Measurements from ENCODE around the gene TRIM40. TPM values are rescaled to one million over a fixed set of nuclear protein-coding genes. Genes with fewer than 3 reads are reported as not detected.
"Not testable (repeated sequence)": the region's sequence is repeated elsewhere in the genome, so short reads cannot be mapped to it uniquely, and the experiment has no call there.

TRIM40 gene
- total RNA-seq, 2 experiments from 2014 or later = not detected

- Mint-ChIP-seq H3K27ac (no peak overlapping the region), H3K9me3 (no peaks in the 10 kb centered on the region), H3K27me3 (peaks cover 66% of the 10 kb centered on the region), H3K4me3 (peak overlapping the region; percentile 89), H3K4me1 (peaks cover 38% of the 10 kb centered on the region), H3K36me3 (no peaks in the 10 kb centered on the region)
- POLR2A ChIA-PET = interaction anchor here (1.0 to 1.7 kb wide), 5 partner anchors 24 to 42 kb away, joined by 3 to 7 read pairs (median 3); partner anchors contain the start of gene POLR1H
- ATAC-seq (ENCODE audit: low read depth) (peak; percentile 2), DNase-seq (peak; percentile 38)
Measured at GRCh38 chr6:30102414-30102969, 33.4 kb upstream of the TRIM40 start.

DNA sequence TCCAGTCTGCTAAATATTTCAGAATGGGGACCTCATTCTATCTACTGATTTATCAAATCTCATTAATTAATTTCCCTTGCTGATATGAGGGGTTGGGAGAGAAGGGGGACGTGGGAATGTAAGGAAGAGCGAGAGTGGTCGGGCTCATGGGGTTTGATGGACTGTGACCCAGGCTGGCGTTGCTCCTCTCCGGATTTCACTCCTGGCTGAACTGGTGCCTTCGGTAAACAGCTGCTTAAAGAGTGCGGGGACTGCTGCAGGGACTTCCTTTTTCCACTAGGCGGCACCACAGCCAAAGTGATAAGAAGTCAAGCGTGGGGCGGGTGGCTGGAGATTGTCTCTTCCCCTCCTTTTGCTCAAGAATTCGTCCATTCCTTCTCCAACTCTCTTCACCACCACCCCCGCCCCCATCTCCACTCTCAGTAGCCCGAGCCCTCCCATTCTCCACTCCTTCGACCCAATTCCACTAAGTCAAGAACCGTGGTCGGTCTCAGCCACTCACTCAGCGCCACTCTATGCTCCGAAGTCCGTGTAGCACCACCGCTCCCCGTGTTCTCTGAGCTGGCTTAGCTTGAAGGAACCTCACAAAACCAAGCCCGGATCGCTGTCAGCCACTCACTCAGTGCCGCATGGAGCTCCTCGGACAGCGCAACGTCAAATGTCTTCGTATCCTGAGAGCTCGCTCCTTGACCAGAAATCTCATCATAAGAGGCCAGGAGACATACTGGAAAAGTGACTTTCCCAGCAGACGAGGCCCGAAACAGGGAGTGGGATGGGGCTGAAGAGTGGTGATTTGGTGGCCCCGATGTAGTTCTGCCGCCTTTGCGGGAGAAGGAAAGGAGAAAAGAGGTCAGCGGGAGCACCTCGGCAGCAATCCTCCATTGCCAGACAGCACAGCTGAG lies 32.7 kb upstream of the TRIM40 start:
- ATAC-seq (ENCODE audit: low read depth) = peak; percentile 84
- Mint-ChIP-seq H3K27me3 (peaks cover 67% of the 10 kb centered on the region), H3K9me3 (no peaks in the 10 kb centered on the region), H3K27ac (no peak overlapping the region), H3K36me3 (no peaks in the 10 kb centered on the region), H3K4me3 (peak overlapping the region; percentile 89), H3K4me1 (peaks cover 36% of the 10 kb centered on the region)
- peak; percentile 78 for DNase-seq
- POLR2A ChIA-PET = interaction anchor here (0.6 to 1.4 kb wide), 8 partner anchors 24 to 1181 kb away, joined by 3 to 5 read pairs (median 3); partner anchors contain the start of genes POLR1H and PPP1R11

DNA sequence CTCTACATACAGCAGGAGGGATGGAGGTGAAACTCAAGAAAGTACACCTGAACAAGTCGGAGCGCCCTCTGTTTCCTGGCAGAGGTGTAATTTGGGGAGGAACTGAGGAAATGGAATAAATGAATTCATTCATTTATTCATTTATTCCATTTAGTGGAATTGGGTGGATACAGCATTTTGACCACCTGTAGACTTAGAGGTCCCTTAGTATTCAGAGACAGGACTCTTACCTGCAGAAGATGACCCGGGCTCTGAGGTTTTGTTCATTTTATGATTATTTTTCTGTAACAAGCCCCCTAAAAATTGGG lies 32.1 kb upstream of the TRIM40 start:
- no peak for ATAC-seq (ENCODE audit: low read depth)
- POLR2A ChIA-PET = interaction anchor here (0.6 to 1.4 kb wide), 4 partner anchors 27 to 1182 kb away, joined by 3 to 5 read pairs (median 4); partner anchors contain the start of gene POLR1H
- Mint-ChIP-seq H3K27ac (no peak overlapping the region), H3K9me3 (no peaks in the 10 kb centered on the region), H3K36me3 (no peaks in the 10 kb centered on the region), H3K4me1 (peaks cover 37% of the 10 kb centered on the region), H3K4me3 (peak overlapping the region; percentile 89), H3K27me3 (peaks cover 66% of the 10 kb centered on the region)
- no peak for DNase-seq

- Mint-ChIP-seq H3K4me1 (peaks cover 39% of the 10 kb centered on the region), H3K9me3 (no peaks in the 10 kb centered on the region), H3K4me3 (no peak overlapping the region), H3K27me3 (peaks cover 62% of the 10 kb centered on the region), H3K36me3 (no peaks in the 10 kb centered on the region), H3K27ac (no peak overlapping the region)
- ATAC-seq (ENCODE audit: low read depth) (no peak), DNase-seq (no peak)
- POLR2A ChIA-PET = no interaction called here
Measured at GRCh38 chr6:30104661-30105060, 31.3 kb upstream of the TRIM40 start.

DNA sequence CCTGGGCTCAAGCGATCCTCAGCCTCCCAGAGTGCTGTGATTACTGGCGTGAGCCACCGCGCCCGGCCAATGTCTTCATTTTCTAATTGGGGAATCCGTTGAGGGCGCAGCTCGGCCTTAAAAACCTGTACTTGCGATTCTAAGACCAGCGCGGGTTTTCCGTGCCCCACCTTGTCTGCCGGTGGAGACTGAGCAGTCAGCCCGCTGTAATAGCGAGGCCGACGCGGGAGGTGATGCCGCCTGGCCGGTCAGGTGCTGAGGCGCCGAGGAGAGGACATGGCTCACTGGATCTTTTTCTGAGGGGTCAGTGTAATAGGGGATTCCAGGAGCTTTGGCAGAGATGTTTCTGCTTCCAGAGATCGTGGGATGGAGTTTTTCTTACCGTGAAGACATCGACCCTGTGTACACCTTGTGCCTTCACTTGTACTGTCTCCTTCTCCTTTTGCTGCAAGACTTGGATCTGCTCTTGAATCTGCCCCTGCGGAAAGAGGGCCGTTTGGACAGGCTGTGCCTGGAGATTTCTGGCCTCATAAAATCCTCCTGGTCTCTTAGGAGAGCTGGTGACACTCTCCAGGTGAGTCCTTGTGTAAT lies 24.6 kb upstream of the TRIM40 start:
- Mint-ChIP-seq H3K9me3 (no peaks in the 10 kb centered on the region), H3K4me1 (peaks cover 15% of the 10 kb centered on the region), H3K27me3 (peaks cover 64% of the 10 kb centered on the region), H3K36me3 (peaks cover 1% of the 10 kb centered on the region), H3K27ac (no peak overlapping the region), H3K4me3 (no peak overlapping the region)
- DNase-seq = no peak
- POLR2A ChIA-PET = no interaction called here
- ATAC-seq (ENCODE audit: low read depth) = no peak

DNA sequence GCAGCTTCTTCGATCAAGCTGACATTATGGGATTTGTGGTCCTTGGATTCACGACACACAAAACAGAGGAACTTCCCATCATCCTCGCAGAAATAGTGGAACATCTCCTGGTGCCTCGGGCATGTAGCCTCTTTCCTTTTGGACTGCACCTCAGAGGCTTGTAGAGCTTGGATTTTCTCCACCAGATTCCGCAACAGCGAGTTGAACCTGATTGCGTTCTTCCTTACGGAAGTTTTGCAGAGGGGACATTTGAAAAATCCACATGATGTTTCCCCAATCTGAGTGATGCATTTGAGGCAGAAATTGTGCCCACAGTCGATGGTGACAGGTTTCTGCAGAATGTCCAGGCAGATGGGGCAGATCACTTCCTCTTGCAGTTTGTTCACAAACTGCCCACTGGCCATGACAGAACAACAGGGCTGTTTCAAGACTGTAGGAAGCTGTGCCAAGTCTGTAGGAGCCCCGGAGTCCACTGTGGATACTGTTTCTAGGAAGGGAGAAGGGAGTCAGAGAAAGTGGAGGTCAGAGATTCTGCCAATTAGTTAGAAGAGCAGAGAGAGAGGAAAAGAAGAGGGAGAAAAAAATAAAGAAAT lies 23.4 kb upstream of the TRIM40 start:
- no peak for DNase-seq
- ATAC-seq (ENCODE audit: low read depth) = no peak
- Mint-ChIP-seq H3K4me1 (peaks cover 15% of the 10 kb centered on the region), H3K4me3 (no peak overlapping the region), H3K27ac (no peak overlapping the region), H3K27me3 (peaks cover 59% of the 10 kb centered on the region), H3K36me3 (peaks cover 1% of the 10 kb centered on the region), H3K9me3 (no peaks in the 10 kb centered on the region)
- POLR2A ChIA-PET = no interaction called here

DNA sequence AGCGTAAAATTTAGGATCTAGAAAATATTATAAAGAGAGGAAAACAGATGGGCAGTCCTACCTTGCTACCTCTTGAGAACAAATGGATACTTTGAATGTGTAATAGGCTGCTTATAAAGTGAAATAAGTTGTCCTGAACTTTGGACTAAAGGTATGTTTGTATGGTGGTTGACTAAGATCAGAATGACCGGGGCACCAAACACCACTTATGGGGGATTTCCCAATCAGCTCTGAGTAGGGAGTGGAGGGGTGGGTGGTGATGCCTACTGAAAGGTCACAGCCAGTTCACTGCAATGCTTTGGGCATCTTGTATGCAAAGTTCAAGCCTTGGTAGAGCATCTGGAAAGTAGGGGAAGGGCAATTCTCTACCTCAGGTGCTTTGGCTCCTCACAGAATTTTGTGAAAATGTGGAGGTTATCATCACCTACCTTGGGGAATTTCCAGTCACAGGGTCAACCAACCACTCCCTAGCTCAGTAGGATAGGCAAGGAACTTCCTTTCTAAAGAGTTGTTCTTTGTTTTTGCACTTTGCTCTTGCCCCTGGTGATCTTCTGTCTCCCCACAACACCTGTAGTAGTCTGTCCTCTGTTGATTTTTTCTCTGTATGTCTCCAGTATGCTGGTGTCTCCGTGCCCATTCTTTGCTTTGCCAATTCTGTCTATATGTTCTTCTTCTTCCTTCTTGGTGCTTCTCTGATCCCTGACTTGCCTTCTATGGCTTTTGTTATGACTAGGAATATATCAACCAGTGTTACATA lies 22.8 kb upstream of the TRIM40 start, which contains the start of gene TRIM31:
TSS of gene TRIM31 (minus strand) at position 88 of the 757 bp plus-strand sequence. CDS start 285 bp downstream, outside the sequence.
- H3K36me3 Mint-ChIP-seq = peaks cover 1% of the 10 kb centered on the region
- no peak within 1 kb of the TSS for H3K27ac Mint-ChIP-seq
- peaks cover 10% of the 10 kb centered on the region for H3K4me1 Mint-ChIP-seq
- DNase-seq (no peak), ATAC-seq (ENCODE audit: low read depth) (no peak)
- H3K4me3 Mint-ChIP-seq = no peak within 1 kb of the TSS
- H3K27me3 Mint-ChIP-seq = peaks cover 56% of the 10 kb centered on the region
- H3K9me3 Mint-ChIP-seq = no peaks in the 10 kb centered on the region
- POLR2A ChIA-PET = no interaction called here

GRCh38 chr6:30113841-30114240 lies 22.1 kb upstream of the TRIM40 start:
- POLR2A ChIA-PET = no interaction called here
- H3K27ac Mint-ChIP-seq = no peak overlapping the region
- peaks cover 6% of the 10 kb centered on the region for H3K4me1 Mint-ChIP-seq
- H3K4me3 Mint-ChIP-seq = no peak overlapping the region
- peaks cover 50% of the 10 kb centered on the region for H3K27me3 Mint-ChIP-seq
- H3K36me3 Mint-ChIP-seq = peaks cover 1% of the 10 kb centered on the region
- H3K9me3 Mint-ChIP-seq = no peaks in the 10 kb centered on the region
- no peak for DNase-seq
- ATAC-seq (ENCODE audit: low read depth) = no peak

DNA sequence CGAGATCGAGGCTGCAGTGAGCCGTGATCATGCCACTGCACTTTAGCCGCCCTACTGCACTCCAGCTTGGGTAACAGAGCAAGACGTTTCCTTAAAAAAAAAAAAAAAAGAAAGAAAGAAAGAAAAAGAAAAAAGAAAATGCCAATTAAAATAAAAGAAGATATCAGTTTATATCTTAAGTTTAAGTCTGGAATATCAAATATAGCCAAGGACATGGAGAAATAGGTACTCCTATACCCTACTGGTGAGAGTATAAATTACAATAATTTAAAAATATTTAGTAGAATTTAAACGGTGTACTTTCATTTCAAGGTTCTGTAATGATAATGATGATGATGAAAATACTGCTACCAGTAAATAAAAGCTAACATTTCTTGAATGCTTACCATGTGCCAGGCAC lies 19.2 kb upstream of the TRIM40 start:
- DNase-seq (no peak), ATAC-seq (ENCODE audit: low read depth) (no peak)
- POLR2A ChIA-PET = no interaction called here
- no peaks in the 10 kb centered on the region for H3K36me3 Mint-ChIP-seq
- no peak overlapping the region for H3K4me3 Mint-ChIP-seq
- H3K27me3 Mint-ChIP-seq = peaks cover 46% of the 10 kb centered on the region
- H3K27ac Mint-ChIP-seq = no peak overlapping the region
- H3K4me1 Mint-ChIP-seq = peaks cover 4% of the 10 kb centered on the region
- H3K9me3 Mint-ChIP-seq = no peaks in the 10 kb centered on the region

DNA sequence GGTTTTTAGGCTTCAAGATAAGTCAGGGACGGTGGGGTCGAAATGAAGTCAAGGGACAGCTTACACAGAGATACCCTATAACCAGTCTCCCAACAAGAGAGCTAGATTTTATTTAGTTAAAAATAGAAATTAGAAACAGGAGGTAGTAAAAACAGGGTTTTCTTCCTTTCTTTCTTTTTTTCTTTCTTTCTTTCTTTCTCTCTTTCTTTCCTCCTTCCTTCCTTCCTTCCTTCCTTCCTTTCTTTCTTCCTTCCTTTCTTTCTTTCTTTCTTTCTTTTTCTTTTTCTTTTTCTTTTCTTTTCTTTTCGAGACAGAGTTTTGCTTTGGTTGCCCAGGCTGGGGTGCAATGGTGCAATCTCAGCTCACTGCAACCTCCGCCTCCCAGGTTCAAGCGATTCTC lies 17.2 kb upstream of the TRIM40 start:
- H3K27ac Mint-ChIP-seq; DNase-seq; H3K4me3 Mint-ChIP-seq; H3K4me1 Mint-ChIP-seq; ATAC-seq (ENCODE audit: low read depth); H3K36me3 Mint-ChIP-seq; H3K9me3 Mint-ChIP-seq; POLR2A ChIA-PET: not testable (repeated sequence)
- H3K27me3 Mint-ChIP-seq = peaks cover 46% of the 10 kb centered on the region

GRCh38 chr6:30121446-30122366 lies 14.2 kb upstream of the TRIM40 start:
- H3K27ac Mint-ChIP-seq = no peak overlapping the region
- H3K27me3 Mint-ChIP-seq = peaks cover 42% of the 10 kb centered on the region
- POLR2A ChIA-PET = no interaction called here
- no peak overlapping the region for H3K4me3 Mint-ChIP-seq
- H3K9me3 Mint-ChIP-seq = no peaks in the 10 kb centered on the region
- ATAC-seq (ENCODE audit: low read depth) = no peak
- DNase-seq = no peak
- no peaks in the 10 kb centered on the region for H3K36me3 Mint-ChIP-seq
- no peaks in the 10 kb centered on the region for H3K4me1 Mint-ChIP-seq

DNA sequence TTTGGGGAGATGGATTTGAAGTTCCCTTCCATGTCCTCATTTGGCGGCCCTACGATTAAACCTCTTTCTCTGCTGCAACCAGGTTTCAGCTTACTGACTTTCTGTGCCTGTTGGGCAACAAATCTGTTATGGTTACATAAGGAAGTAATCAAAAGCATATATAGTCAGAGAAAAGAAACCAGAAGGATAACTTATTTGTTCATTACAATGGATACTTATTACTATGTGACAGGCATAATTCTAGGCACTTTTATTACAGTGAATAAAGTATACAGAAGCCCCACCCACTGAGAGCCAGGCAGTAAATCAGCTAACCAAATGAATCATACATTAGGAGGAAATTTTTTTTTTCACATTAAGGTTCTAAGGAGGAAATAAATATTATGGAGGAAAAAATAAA lies 13.4 kb upstream of the TRIM40 start:
- no peak for ATAC-seq (ENCODE audit: low read depth)
- no peak overlapping the region for H3K4me3 Mint-ChIP-seq
- H3K36me3 Mint-ChIP-seq = no peaks in the 10 kb centered on the region
- peaks cover 50% of the 10 kb centered on the region for H3K27me3 Mint-ChIP-seq
- no peaks in the 10 kb centered on the region for H3K4me1 Mint-ChIP-seq
- no peak overlapping the region for H3K27ac Mint-ChIP-seq
- POLR2A ChIA-PET = no interaction called here
- no peak for DNase-seq
- no peaks in the 10 kb centered on the region for H3K9me3 Mint-ChIP-seq
